H1 (cell line): Measurements from ENCODE around the gene MYBPHL.

ENCODE experiments used
- CTCF ChIP-seq, 3 experiments: IDR thresholded peaks; 1 replicate in 2 of 3; 2 replicates in 1 of 3; pipeline versions ENCODE4 v1.5.1 to v1.6.1; 2011; ENCODE audit warnings: low read length in 3 of 3, mild to moderate bottlenecking in 3 of 3, inconsistent platforms in 2 of 3, low read depth in 1 of 3, moderate library complexity in 1 of 3; ENCODE audit not compliant: insufficient read depth in 1 of 3; ENCODE audit errors: control extremely low read depth in 1 of 3
- EGR1 ChIP-seq: IDR thresholded peaks from 2 replicates; pipeline ENCODE4 v1.6.1; 2011; ENCODE audit warnings: low read depth, low read length, borderline replicate concordance
- MAX ChIP-seq: IDR thresholded peaks from 2 replicates; pipeline ENCODE4 v1.6.1; 2012; ENCODE audit warnings: inconsistent platforms
- POLR2A ChIP-seq, 2 experiments: IDR thresholded peaks; 1 replicate in 1 of 2; 2 replicates in 1 of 2; pipeline ENCODE4 v1.6.1; 2011; ENCODE audit warnings: low read depth in 2 of 2, low read length in 2 of 2, mild to moderate bottlenecking in 2 of 2; ENCODE audit errors: control extremely low read depth in 1 of 2
- POU5F1 ChIP-seq: IDR thresholded peaks from 2 replicates; pipeline ENCODE4 v1.6.1; 2011; ENCODE audit warnings: low read depth, mild to moderate bottlenecking, low read length, moderate library complexity
- SIX5 ChIP-seq: IDR thresholded peaks from 2 replicates; pipeline ENCODE4 v1.6.1; 2011; ENCODE audit warnings: mild to moderate bottlenecking, low read depth, low read length
- TEAD4 ChIP-seq: IDR thresholded peaks from 2 replicates; pipeline ENCODE4 v1.6.1; 2012; ENCODE audit warnings: low read depth, low read length, inconsistent platforms, mixed read lengths
- USF2 ChIP-seq: IDR thresholded peaks from 2 replicates; pipeline ENCODE4 v1.6.1; 2011; ENCODE audit warnings: low read length, improper control_type of control experiment
- YY1 ChIP-seq: IDR thresholded peaks from 2 replicates; pipeline ENCODE4 v1.6.1; 2011; ENCODE audit warnings: low read depth, mild to moderate bottlenecking, low read length

DNA sequence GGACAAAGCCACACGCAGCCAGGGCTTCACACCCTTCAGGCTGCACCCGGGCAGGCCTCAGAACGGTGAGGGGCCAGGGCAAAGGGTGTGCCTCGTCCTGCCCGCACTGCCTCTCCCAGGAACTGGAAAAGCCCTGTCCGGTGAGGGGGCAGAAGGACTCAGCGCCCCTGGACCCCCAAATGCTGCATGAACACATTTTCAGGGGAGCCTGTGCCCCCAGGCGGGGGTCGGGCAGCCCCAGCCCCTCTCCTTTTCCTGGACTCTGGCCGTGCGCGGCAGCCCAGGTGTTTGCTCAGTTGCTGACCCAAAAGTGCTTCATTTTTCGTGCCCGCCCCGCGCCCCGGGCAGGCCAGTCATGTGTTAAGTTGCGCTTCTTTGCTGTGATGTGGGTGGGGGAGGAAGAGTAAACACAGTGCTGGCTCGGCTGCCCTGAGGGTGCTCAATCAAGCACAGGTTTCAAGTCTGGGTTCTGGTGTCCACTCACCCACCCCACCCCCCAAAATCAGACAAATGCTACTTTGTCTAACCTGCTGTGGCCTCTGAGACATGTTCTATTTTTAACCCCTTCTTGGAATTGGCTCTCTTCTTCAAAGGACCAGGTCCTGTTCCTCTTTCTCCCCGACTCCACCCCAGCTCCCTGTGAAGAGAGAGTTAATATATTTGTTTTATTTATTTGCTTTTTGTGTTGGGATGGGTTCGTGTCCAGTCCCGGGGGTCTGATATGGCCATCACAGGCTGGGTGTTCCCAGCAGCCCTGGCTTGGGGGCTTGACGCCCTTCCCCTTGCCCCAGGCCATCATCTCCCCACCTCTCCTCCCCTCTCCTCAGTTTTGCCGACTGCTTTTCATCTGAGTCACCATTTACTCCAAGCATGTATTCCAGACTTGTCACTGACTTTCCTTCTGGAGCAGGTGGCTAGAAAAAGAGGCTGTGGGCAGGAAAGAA is 32.0 kb downstream of the MYBPHL start:
- TF ChIP-seq CTCF (IDR thresholded peaks at IDR 0.05; ENCODE audit: control extremely low read depth in 1 of 3, insufficient read depth in 1 of 3, low read depth in 1 of 3, low read length in 3 of 3) (no peak), MAX (no peak), POLR2A (IDR thresholded peaks at IDR 0.05; ENCODE audit: control extremely low read depth in 1 of 2, low read depth in 2 of 2, low read length in 2 of 2) (no peak), POU5F1 (no peak), EGR1 (no peak), SIX5 (no peak), TEAD4 (no peak), YY1 (no peak), USF2 (no peak)
